ENCODE results near the gene ELFN1.

The ELFN1 gene

DNA sequence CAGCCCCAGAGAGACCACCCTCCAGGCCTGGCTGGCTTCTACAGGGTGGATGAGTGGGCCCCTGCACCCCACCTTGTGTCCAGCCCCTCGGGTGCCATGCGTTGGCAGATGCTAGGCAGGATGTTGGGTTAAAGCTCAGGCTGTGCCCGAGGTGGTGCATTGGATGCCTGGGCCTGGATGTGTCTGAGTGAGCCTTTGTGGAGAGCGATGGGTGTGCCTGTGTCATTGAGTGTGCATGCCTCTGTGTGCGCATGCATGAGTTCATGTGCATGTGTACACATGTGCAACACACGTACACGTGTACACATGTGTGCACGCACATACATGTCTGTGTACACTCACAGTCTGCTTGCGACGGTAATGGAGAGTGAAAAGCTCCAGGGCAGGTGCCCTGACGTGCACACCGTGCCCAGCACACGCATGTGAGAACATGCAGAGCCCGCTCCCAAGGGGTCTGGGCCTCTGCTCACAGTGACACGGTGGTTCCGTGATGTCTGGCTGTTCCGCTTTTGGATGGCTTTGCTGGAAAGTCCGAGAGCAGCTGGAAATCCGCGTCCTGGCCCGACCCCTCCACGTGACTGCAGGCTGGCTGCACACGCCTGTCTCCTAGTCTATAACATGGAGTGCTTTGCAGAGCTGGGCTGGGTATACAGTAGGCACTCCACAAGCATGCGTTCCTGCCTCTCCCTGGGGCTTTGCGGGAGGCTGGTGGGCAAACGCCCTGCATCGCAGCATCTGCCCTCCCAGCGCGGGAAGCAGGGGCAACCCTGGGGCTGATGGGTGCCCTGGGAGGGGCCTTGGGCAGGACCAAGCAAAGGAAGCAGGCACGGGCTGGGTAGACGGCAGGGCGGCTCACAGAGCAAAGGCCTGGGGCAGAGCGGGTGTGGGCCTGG, 36.9 kb downstream of the ELFN1 start:
- Histone ChIP-seq H3K36me3 (ENCODE audit: insufficient read depth, low read length) (no peaks in the 10 kb centered on the region), H3K79me2 (ENCODE audit: control insufficient read depth, insufficient read depth, low read length, unreplicated experiment) (no peaks in the 10 kb centered on the region), H3K4me3 (ENCODE audit: low read depth, low read length) (no peak overlapping the region), H3K27ac (ENCODE audit: low read depth, low read length) (no peak overlapping the region), H2AFZ (ENCODE audit: low read length, unreplicated experiment) (no peak overlapping the region), H3K4me1 (ENCODE audit: control insufficient read depth, insufficient read depth, low read length, unreplicated experiment) (no peaks in the 10 kb centered on the region), H3K27me3 (ENCODE audit: insufficient read depth, low read length) (peaks cover 16% of the 10 kb centered on the region; the same call in 1 of the 2 replicates)

DNA sequence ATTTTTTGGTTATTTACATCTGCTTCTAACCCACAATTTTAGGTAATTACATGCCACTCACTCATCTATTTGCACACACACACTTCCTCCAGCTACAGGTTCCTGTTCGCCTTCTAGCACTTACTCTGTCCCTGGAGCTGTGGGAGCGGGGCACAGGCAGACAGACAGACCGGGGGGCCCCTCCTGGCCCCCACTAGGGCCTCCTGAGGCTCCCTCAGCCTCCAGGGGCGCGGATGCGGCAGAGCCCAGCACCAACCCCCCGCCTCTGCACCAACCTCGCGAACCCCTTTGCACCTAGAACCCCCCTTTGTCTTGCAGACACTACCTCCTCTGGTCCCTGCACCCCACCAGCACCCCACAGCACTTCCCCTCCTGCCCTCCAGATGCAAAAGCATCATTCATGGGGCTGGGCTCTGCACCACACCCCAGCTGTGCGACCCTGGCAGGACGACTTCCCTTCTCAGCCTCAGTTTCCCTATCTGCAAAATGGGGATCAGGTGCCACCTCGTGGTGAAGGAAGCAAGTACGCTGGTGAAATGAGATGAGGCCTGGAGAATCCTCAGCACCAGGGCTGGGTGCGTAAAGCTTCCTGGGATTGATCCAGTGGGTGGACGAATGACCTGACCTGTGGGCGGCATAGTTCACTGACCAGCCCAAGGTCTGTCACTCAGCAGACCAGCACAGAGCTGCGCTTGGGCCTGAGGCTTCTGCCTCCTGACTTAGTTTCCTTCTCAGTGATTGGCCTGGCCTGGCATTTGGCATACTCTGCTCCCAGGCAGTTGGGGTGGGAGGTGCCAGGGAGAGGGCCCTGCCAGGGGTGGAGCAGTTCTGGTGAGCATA, 37.9 kb downstream of the ELFN1 start:
- Histone ChIP-seq H3K4me1 (ENCODE audit: control insufficient read depth, insufficient read depth, low read length, unreplicated experiment) (no peaks in the 10 kb centered on the region), H3K4me3 (ENCODE audit: low read depth, low read length) (no peak overlapping the region), H3K79me2 (ENCODE audit: control insufficient read depth, insufficient read depth, low read length, unreplicated experiment) (no peaks in the 10 kb centered on the region), H3K27me3 (ENCODE audit: insufficient read depth, low read length) (peaks cover 12% of the 10 kb centered on the region; the same call in 1 of the 2 replicates), H3K36me3 (ENCODE audit: insufficient read depth, low read length) (no peaks in the 10 kb centered on the region), H2AFZ (ENCODE audit: low read length, unreplicated experiment) (no peak overlapping the region), H3K27ac (ENCODE audit: low read depth, low read length) (no peak overlapping the region)

DNA sequence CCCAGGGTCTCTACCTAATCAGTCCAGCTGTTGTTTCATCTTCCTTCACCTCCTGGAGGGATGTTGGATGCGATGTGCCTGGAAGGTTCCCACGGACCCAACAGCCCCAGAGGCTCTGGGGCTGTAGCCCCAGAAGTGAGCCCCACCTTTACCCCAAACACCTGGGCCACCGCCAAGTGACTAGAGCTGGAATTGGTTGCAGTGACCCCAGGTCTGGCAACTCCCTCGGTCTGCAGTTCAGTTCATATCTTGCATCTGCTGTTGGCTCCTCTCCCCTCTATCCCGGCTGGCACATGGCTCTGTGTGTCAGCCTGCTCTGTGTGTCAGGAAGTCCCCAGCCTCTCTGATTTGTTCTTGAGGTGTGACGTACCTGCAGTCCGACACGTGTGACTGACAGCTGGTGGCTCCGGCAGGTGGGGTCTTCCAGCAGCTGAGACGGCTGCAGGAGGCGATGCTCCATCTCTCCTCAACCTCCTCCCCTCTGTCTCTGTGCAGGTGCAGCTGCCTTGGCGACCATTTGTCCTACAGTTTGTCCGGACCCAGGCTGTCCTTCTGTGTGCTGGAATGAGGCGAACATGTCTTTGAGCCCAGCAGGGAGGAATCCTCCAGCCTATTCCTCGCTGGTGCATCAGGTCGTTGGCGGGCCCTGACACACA, 38.6 kb downstream of the ELFN1 start:
- Histone ChIP-seq H3K36me3 (ENCODE audit: insufficient read depth, low read length) (no peaks in the 10 kb centered on the region), H3K79me2 (ENCODE audit: control insufficient read depth, insufficient read depth, low read length, unreplicated experiment) (no peaks in the 10 kb centered on the region), H3K4me1 (ENCODE audit: control insufficient read depth, insufficient read depth, low read length, unreplicated experiment) (no peaks in the 10 kb centered on the region), H3K27ac (ENCODE audit: low read depth, low read length) (no peak overlapping the region), H3K27me3 (ENCODE audit: insufficient read depth, low read length) (peaks cover 6% of the 10 kb centered on the region; the same call in 1 of the 2 replicates), H3K4me3 (ENCODE audit: low read depth, low read length) (no peak overlapping the region), H2AFZ (ENCODE audit: low read length, unreplicated experiment) (no peak overlapping the region)

DNA sequence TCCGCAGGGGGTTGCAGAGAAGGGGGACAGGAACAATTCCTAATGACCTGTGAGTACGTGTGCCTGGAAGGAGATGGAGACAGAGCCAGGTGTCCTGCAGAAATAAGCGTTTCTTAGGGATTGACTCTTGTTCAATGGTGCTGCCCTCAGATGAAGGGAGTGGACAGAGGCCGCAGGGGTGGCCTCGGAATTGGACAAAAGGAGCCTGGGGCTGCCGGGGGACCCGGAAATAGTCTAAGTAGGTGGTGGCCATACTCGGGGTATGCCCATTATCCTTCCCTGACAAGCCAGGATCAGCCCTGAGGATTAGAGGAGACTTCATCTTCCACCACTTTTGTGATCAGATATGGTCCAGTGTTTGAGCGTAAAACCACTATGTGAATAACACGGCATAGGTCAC, 39.2 kb downstream of the ELFN1 start:
- no peaks in the 10 kb centered on the region for H3K4me1 ChIP-seq (ENCODE audit: control insufficient read depth, insufficient read depth, low read length, unreplicated experiment)
- no peak overlapping the region for H3K4me3 ChIP-seq (ENCODE audit: low read depth, low read length)
- H3K27me3 ChIP-seq (ENCODE audit: insufficient read depth, low read length), result peaks cover under 1% of the 10 kb centered on the region; the same call in 1 of the 2 replicates

DNA sequence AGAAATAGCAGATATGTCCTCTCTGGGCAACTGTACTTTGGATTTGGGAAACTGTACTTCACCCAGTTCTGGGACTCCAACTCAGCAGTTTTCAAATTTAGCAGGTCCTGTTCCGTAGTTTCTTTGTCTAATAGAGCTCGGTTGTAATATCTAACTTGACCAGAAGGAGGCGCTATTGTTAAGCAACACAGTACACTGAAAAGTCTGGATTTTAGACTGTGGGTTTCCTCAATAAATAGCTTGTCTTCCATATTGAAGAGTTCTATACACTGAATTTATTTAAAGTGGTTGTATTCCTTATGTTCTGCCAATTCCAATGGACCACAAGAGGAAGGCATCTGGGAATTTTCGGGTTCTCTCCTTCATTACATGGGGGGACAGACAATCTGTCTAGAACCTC, 39.8 kb downstream of the ELFN1 start:
- Histone ChIP-seq H3K79me2 (ENCODE audit: control insufficient read depth, insufficient read depth, low read length, unreplicated experiment) (no peaks in the 10 kb centered on the region), H3K4me1 (ENCODE audit: control insufficient read depth, insufficient read depth, low read length, unreplicated experiment) (no peaks in the 10 kb centered on the region), H3K36me3 (ENCODE audit: insufficient read depth, low read length) (no peaks in the 10 kb centered on the region), H3K27ac (ENCODE audit: low read depth, low read length) (no peak overlapping the region), H3K27me3 (ENCODE audit: insufficient read depth, low read length) (no peaks in the 10 kb centered on the region; the same call in 1 of the 2 replicates), H2AFZ (ENCODE audit: low read length, unreplicated experiment) (no peak overlapping the region), H3K4me3 (ENCODE audit: low read depth, low read length) (no peak overlapping the region)

More for the DNA sequence above, 39.2 kb downstream of the ELFN1 start:
- Histone ChIP-seq H2AFZ (ENCODE audit: low read length, unreplicated experiment) (no peak overlapping the region), H3K36me3 (ENCODE audit: insufficient read depth, low read length) (no peaks in the 10 kb centered on the region), H3K79me2 (ENCODE audit: control insufficient read depth, insufficient read depth, low read length, unreplicated experiment) (no peaks in the 10 kb centered on the region), H3K27ac (ENCODE audit: low read depth, low read length) (no peak overlapping the region)

DNA sequence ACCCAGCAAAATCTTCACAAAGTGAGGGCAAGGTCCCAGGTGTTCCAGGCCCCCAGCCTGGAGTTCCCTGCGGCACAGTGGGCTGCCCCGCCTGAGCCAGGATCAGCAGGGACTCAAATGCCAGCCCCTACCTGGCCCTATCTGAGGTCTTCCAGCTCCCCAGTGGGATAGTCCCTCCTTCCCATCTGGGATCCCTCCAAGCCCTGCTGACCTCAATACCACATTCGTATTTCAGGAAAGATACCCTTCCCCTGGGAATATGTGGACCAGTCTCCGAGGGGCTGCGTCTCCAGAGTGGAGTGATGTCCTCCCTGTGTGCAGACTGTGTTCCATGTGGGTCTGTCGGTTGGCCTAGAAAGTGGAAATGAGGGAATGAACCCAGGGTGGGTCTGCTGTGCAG, 40.9 kb downstream of the ELFN1 start:
- H3K4me3 ChIP-seq (ENCODE audit: low read depth, low read length), result no peak overlapping the region
- no peaks in the 10 kb centered on the region for H3K36me3 ChIP-seq (ENCODE audit: insufficient read depth, low read length)
- H3K27ac ChIP-seq (ENCODE audit: low read depth, low read length), result no peak overlapping the region
- no peak overlapping the region for H2AFZ ChIP-seq (ENCODE audit: low read length, unreplicated experiment)
- H3K4me1 ChIP-seq (ENCODE audit: control insufficient read depth, insufficient read depth, low read length, unreplicated experiment), result no peaks in the 10 kb centered on the region
- H3K79me2 ChIP-seq (ENCODE audit: control insufficient read depth, insufficient read depth, low read length, unreplicated experiment), result no peaks in the 10 kb centered on the region
- H3K27me3 ChIP-seq (ENCODE audit: insufficient read depth, low read length), result no peaks in the 10 kb centered on the region; the same call in 1 of the 2 replicates

DNA sequence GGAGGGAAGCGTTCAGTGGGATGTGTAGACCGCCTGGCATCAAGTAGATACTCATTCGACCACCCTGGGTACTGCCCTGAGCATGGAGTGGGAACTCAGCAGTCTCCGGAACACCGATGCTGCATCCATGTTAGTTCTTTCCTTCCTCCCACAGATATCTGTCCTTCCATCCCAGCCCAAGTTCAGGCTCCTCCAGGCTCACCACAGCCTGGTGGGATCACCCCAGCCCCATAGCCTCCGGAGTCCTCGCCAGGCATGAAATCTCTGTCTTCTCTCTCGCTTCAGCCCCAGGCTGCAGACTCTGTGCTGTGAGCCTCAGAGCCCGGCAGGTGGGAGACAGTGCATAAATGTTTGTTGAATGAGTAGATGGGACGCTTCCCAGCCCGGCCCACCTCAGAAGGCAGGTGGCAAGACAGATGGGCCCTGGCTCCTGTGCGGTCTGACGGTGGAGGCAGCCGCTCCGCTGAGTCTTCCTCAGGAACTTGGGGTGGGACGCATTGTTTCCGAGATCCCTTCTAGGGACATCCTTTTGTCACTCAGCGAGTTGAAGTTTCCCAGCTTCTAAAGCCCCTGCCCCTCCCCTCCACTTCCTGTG, 42.9 kb downstream of the ELFN1 start:
- peaks cover 14% of the 10 kb centered on the region for H3K4me1 ChIP-seq (ENCODE audit: control insufficient read depth, insufficient read depth, low read length, unreplicated experiment)
- H2AFZ ChIP-seq (ENCODE audit: low read length, unreplicated experiment), result no peak overlapping the region
- H3K27ac ChIP-seq (ENCODE audit: low read depth, low read length), result no peak overlapping the region
- H3K36me3 ChIP-seq (ENCODE audit: insufficient read depth, low read length), result no peaks in the 10 kb centered on the region
- no peaks in the 10 kb centered on the region; the same call in 1 of the 2 replicates for H3K27me3 ChIP-seq (ENCODE audit: insufficient read depth, low read length)
- no peaks in the 10 kb centered on the region for H3K79me2 ChIP-seq (ENCODE audit: control insufficient read depth, insufficient read depth, low read length, unreplicated experiment)
- H3K4me3 ChIP-seq (ENCODE audit: low read depth, low read length), result no peak overlapping the region

DNA sequence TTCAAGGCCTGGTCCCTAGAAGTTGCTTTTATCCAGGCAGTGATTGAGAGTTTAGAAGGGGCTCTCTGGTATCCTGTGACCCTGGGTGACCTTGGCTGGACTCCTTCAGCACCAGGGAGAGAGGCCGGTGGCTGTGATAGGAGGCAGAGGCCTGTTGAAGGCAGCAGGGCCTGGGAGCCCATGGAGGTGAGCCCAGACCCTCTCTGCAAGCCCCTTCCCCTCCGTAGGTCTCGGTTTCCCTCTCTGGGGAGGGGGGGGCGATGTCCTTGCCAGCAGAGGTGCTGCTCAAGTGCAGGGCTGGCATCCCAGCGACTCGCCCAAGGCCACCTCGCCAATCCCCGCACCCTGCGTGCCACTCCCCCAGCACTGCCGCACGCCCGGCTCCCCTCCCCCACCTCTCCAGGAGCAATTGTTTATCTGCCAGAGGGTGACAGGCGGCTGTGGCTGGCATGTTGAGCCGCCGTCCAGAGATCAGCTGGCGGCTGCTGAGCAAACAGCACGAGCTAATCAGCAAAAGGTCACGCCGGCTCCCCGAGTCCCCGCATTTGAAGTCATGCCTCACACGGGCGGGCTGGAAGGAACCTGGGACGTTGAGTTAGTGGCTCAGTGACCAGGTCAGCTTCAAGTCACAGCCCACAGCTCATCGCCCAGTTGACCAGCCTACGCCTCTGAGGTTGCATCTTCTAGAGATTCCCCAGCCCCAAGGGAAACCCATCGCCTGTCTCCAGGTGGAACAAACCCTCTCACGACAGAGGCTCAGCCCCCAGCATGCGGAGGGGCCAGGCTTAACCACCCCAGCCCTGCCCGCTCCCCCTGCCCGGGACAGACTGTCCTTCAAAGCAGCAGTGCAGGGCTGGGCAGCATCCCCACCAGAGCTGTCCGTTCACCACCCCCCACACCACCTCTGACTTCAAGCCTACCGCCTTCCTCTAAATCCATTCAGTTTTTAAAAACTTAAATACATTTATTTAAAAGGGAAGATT, 43.7 kb downstream of the ELFN1 start:
- no peaks in the 10 kb centered on the region; the same call in 1 of the 2 replicates for H3K27me3 ChIP-seq (ENCODE audit: insufficient read depth, low read length)
- H3K4me3 ChIP-seq (ENCODE audit: low read depth, low read length), result no peak overlapping the region
- no peaks in the 10 kb centered on the region for H3K79me2 ChIP-seq (ENCODE audit: control insufficient read depth, insufficient read depth, low read length, unreplicated experiment)
- H3K4me1 ChIP-seq (ENCODE audit: control insufficient read depth, insufficient read depth, low read length, unreplicated experiment), result peaks cover 14% of the 10 kb centered on the region
- no peaks in the 10 kb centered on the region for H3K36me3 ChIP-seq (ENCODE audit: insufficient read depth, low read length)
- no peak overlapping the region for H2AFZ ChIP-seq (ENCODE audit: low read length, unreplicated experiment)
- no peak overlapping the region for H3K27ac ChIP-seq (ENCODE audit: low read depth, low read length)

DNA sequence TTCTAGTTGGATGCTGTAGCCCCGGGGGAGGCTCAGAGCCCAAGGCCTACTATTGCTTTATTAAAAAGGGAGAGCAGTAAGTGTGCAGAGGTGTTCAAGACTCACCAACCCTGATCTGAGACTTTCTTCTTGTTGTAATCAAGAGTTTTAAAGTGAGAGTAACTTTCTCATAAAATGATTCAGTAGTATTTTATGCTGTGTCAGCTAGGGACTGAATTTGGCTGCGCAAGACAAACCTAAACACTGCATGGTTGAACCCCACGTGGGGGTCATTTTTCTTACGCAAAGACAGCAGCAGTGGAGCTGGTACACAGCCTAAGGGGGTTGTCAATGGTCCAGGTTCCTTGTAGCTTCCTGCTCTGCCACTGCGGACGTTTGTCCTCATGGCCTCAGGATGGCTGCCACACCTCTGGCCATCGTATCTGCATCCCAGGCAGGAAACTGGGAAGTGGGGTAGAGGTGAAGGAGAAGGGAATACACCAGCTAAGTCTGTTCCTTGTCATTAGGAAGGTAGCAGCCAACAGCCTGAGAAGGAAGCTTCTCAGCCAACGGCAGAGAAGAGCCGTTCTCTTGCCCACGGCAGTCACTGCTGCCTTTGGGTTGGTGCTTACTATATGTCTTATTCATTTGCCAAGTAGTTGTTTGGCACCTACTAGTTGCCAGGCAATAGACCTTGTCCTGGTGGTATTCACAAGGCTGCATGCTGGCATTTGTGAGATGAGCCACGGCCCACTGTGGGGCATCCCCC, 44.7 kb downstream of the ELFN1 start:
- Histone ChIP-seq H3K4me1 (ENCODE audit: control insufficient read depth, insufficient read depth, low read length, unreplicated experiment) (peaks cover 14% of the 10 kb centered on the region), H3K79me2 (ENCODE audit: control insufficient read depth, insufficient read depth, low read length, unreplicated experiment) (no peaks in the 10 kb centered on the region), H3K27me3 (ENCODE audit: insufficient read depth, low read length) (no peaks in the 10 kb centered on the region), H3K36me3 (ENCODE audit: insufficient read depth, low read length) (no peaks in the 10 kb centered on the region), H3K4me3 (ENCODE audit: low read depth, low read length) (no peak overlapping the region), H2AFZ (ENCODE audit: low read length, unreplicated experiment) (no peak overlapping the region), H3K27ac (ENCODE audit: low read depth, low read length) (no peak overlapping the region)
